Naive thymus-derived CD4-positive, alpha-beta T cell (primary cell): Measurements from ENCODE around the gene CIAO1. TPM values are rescaled to one million over a fixed set of nuclear protein-coding genes. Genes with fewer than 3 reads are reported as not detected.

Experiments
- ATAC-seq: fragments of 150-1000 bp; cut with Tn5 transposase; 2 replicates; pipeline ENCODE4 v1.10.0; 2021; ENCODE audit warnings: mild to moderate bottlenecking, moderate library complexity
- CTCF ChIA-PET: fragments of 350-600 bp; sonication (Branson Sonifier 250); formaldehyde crosslinking; loops from one replicate; lab custom pipeline; 2021; ENCODE audit warnings: antibody characterized with exemption; lab: Charles Lee
- POLR2A ChIA-PET: fragments of 350-600 bp; sonication (Branson Sonifier 250); formaldehyde crosslinking; loops from one replicate; lab custom pipeline; 2021; ENCODE audit warnings: antibody characterized with exemption, inconsistent platforms; lab: Charles Lee
- DNase-seq, 9 donors: peaks; one replicate each; pipeline versions ENCODE4 v3.0.0 to v3.0.0-alpha.2; 2020 to 2022; ENCODE audit warnings: mixed read lengths in 1 of 9
- H3K27ac ChIP-seq: one replicate; pipeline ENCODE4 v1.7.0; 2013; ENCODE audit warnings: mild to moderate bottlenecking, low read depth, low read length, moderate library complexity
- H3K27me3 ChIP-seq, 2 donors: one replicate each; pipeline ENCODE4 v1.7.0; 2013; ENCODE audit warnings: low read length in 2 of 2, mild to moderate bottlenecking in 2 of 2, moderate library complexity in 2 of 2; ENCODE audit not compliant: control insufficient read depth in 2 of 2, insufficient read depth in 2 of 2
- H3K36me3 ChIP-seq, 3 experiments: 1 replicate in 2 of 3; 2 replicates in 1 of 3; pipeline ENCODE4 v1.7.0; 2013; ENCODE audit warnings: low read length in 3 of 3, mild to moderate bottlenecking in 3 of 3, moderate library complexity in 1 of 3; ENCODE audit not compliant: insufficient read depth in 3 of 3, control insufficient read depth in 2 of 3
- H3K4me1 ChIP-seq, 2 donors: one replicate each; pipeline ENCODE4 v1.7.0; 2013; ENCODE audit warnings: low read length in 2 of 2, mild to moderate bottlenecking in 2 of 2, moderate library complexity in 1 of 2; ENCODE audit not compliant: control insufficient read depth in 2 of 2, insufficient read depth in 2 of 2
- H3K4me3 ChIP-seq: 2 replicates; pipeline ENCODE4 v1.7.0; 2013; ENCODE audit warnings: mild to moderate bottlenecking, low read length
- H3K9me3 ChIP-seq, 3 experiments: 1 replicate in 2 of 3; 2 replicates in 1 of 3; pipeline ENCODE4 v1.7.0; 2013; ENCODE audit warnings: low read length in 3 of 3; ENCODE audit not compliant: control insufficient read depth in 2 of 3
- H3K27ac Mint-ChIP-seq, 9 donors: one replicate each; pipeline ENCODE4 v1.8.0; 2020 to 2022; ENCODE audit warnings: mixed read lengths in 9 of 9, mild to moderate bottlenecking in 8 of 9, moderate library complexity in 5 of 9, inconsistent platforms in 2 of 9
- H3K27me3 Mint-ChIP-seq, 5 donors: one replicate each; pipeline ENCODE4 v1.8.0; 2021 to 2022; ENCODE audit warnings: mixed read lengths in 5 of 5, mild to moderate bottlenecking in 1 of 5
- H3K36me3 Mint-ChIP-seq, 5 donors: one replicate each; pipeline ENCODE4 v1.8.0; 2020 to 2022; ENCODE audit warnings: mixed read lengths in 5 of 5, mild to moderate bottlenecking in 3 of 5, inconsistent platforms in 1 of 5
- H3K4me1 Mint-ChIP-seq, 7 donors: one replicate each; pipeline ENCODE4 v1.8.0; 2020 to 2022; ENCODE audit warnings: mixed read lengths in 7 of 7, mild to moderate bottlenecking in 3 of 7, inconsistent platforms in 1 of 7
- H3K4me3 Mint-ChIP-seq, 10 donors: one replicate each; pipeline ENCODE4 v1.8.0; 2020 to 2022; ENCODE audit warnings: mild to moderate bottlenecking in 10 of 10, mixed read lengths in 10 of 10, moderate library complexity in 6 of 10, inconsistent platforms in 2 of 10
- H3K9me3 Mint-ChIP-seq, 11 donors: one replicate each; pipeline ENCODE4 v1.8.0; 2020 to 2022; ENCODE audit warnings: mixed read lengths in 11 of 11, mild to moderate bottlenecking in 4 of 11, inconsistent platforms in 1 of 11, moderate library complexity in 1 of 11
- intact Hi-C, 2 donors: fragments of 100-400 bp; cut with micrococcal nuclease; formaldehyde crosslinking; loops; one replicate each; pipeline ENCODE4 v1.15.1; 2023
- polyA plus RNA-seq, 2 donors: library from polyadenylated mRNA; unstranded; fragments of 300-500 nt; fragmentation: Illumina TruSeq; gene quantifications; one replicate each; pipeline ENCODE4 v1.2.3, GENCODE V29; 2021
- total RNA-seq, 6 experiments: library from RNA in 5 of 6; stranded (reverse) in 5 of 6; gene quantifications; 1 replicate in 5 of 6; 2 replicates in 1 of 6; pipeline ENCODE4 v1.2.3 and lab custom pipeline; 2021 to 2026

CIAO1 gene
- total and polyA plus RNA-seq, 7 experiments from 2014 or later: 62.1 to 115 (median 84.4) TPM

GRCh38 chr2:96296925-96297324, 30.9 kb downstream of the CIAO1 start:
- no peak overlapping the region for H3K4me3 Mint-ChIP-seq
- CTCF ChIA-PET: no interaction called here

GRCh38 chr2:96301865-96302264, 35.8 kb downstream of the CIAO1 start:
- intact Hi-C loops: no loop called here
- no peak overlapping the region for H3K4me3 ChIP-seq
- POLR2A ChIA-PET: interaction anchor here (1.4 to 2.0 kb wide), 2 partner anchors 8 to 10 kb away, joined by 4 read pairs; no protein-coding TSS in a partner anchor

More at GRCh38 chr2:96296925-96297324, 30.9 kb downstream of the CIAO1 start:
- no peaks in the 10 kb centered on the region for H3K9me3 ChIP-seq
- intact Hi-C loops: no loop called here
- POLR2A ChIA-PET: interaction anchor here (1.6 kb wide), 1 partner anchor 9 kb away, joined by 3 read pairs; the partner anchor contains the start of gene SNRNP200
- no peak overlapping the region for H3K27ac Mint-ChIP-seq
- no peak overlapping the region for H3K27ac ChIP-seq
- H3K36me3 ChIP-seq: peaks cover 61 to 100% (median 80%) of the 10 kb centered on the region in 3 experiments
- H3K36me3 Mint-ChIP-seq: peaks cover 31 to 65% (median 49%) of the 10 kb centered on the region in 5 donors
- H3K4me1 Mint-ChIP-seq: peaks cover 10 to 27% (median 25%) of the 10 kb centered on the region in 7 donors
- no peaks in the 10 kb centered on the region for H3K27me3 ChIP-seq
- no peak for ATAC-seq
- H3K9me3 Mint-ChIP-seq: no peaks in the 10 kb centered on the region
- no peak overlapping the region for H3K4me3 ChIP-seq
- no peaks in the 10 kb centered on the region for H3K27me3 Mint-ChIP-seq
- peaks cover 1 to 11% of the 10 kb centered on the region in 2 donors for H3K4me1 ChIP-seq
- DNase-seq: no peak

GRCh38 chr2:96304606-96305005, 38.6 kb downstream of the CIAO1 start:
- H3K27me3 Mint-ChIP-seq: no peaks in the 10 kb centered on the region
- H3K9me3 ChIP-seq: no peaks in the 10 kb centered on the region
- CTCF ChIA-PET: interaction anchor here (0.6 to 1.2 kb wide), 4 partner anchors 16 to 204 kb away, joined by 3 to 5 read pairs (median 3); no protein-coding TSS in a partner anchor
- DNase-seq (no peak), ATAC-seq (no peak)
- peak overlapping the region; percentile 85 for H3K4me3 ChIP-seq
- peaks cover 30 to 41% of the 10 kb centered on the region in 2 donors for H3K4me1 ChIP-seq
- peaks cover 42 to 60% (median 56%) of the 10 kb centered on the region in 7 donors for H3K4me1 Mint-ChIP-seq
- POLR2A ChIA-PET: interaction anchor here (0.6 to 2.7 kb wide), 16 partner anchors 11 to 232 kb away, joined by 3 to 16 read pairs (median 4); partner anchors contain the start of genes ARID5A, CIAO1, ITPRIPL1 and NCAPH
- peak overlapping the region; percentile 94 for H3K27ac ChIP-seq
- peaks cover 30 to 43% (median 40%) of the 10 kb centered on the region in 3 experiments for H3K36me3 ChIP-seq
- H3K9me3 Mint-ChIP-seq: peaks cover 0 to 5% (median 0%) of the 10 kb centered on the region in 11 donors
- intact Hi-C loops: loop anchor here (1.0 to 5.0 kb wide), 14 partner anchors 11 to 512 kb away; partner anchors contain the start of genes CIAO1 (in 2 of the 2), LMAN2L (in 2 of the 2), NCAPH (in 2 of the 2) and STARD7 (in 2 of the 2)
- H3K27ac Mint-ChIP-seq: peak overlapping the region; percentile 97 to 100 (median 99)
- no peaks in the 10 kb centered on the region for H3K27me3 ChIP-seq
- peaks cover 19 to 41% (median 33%) of the 10 kb centered on the region in 5 donors for H3K36me3 Mint-ChIP-seq
- H3K4me3 Mint-ChIP-seq: peak overlapping the region; percentile 94 to 100 (median 99)

More at GRCh38 chr2:96301865-96302264, 35.8 kb downstream of the CIAO1 start:
- peak overlapping the region; percentile 14 for H3K27ac ChIP-seq
- no peaks in the 10 kb centered on the region for H3K27me3 ChIP-seq
- no peak for DNase-seq
- Mint-ChIP-seq H3K4me1 (peaks cover 47 to 74% (median 69%) of the 10 kb centered on the region in 7 donors), H3K4me3 (peak overlapping the region in 3 of 10 donors; percentile 23 to 50 (median 29)), H3K27me3 (no peaks in the 10 kb centered on the region), H3K36me3 (peaks cover 33 to 64% (median 50%) of the 10 kb centered on the region in 5 donors), H3K9me3 (peaks cover 0 to 3% (median 0%) of the 10 kb centered on the region in 11 donors), H3K27ac (peak overlapping the region in 4 of 9 donors; percentile 24 to 81 (median 40))
- peaks cover 52 to 70% (median 67%) of the 10 kb centered on the region in 3 experiments for H3K36me3 ChIP-seq
- CTCF ChIA-PET: no interaction called here
- H3K4me1 ChIP-seq: peaks cover 30 to 41% of the 10 kb centered on the region in 2 donors
- no peaks in the 10 kb centered on the region for H3K9me3 ChIP-seq
- no peak for ATAC-seq

- peaks cover 30 to 41% of the 10 kb centered on the region in 2 donors for H3K4me1 ChIP-seq
- CTCF ChIA-PET: interaction anchor here (0.5 to 1.2 kb wide), 7 partner anchors 15 to 233 kb away, joined by 3 to 5 read pairs (median 3); no protein-coding TSS in a partner anchor
Observed at GRCh38 chr2:96305091-96305978, 39.3 kb downstream of the CIAO1 start, which contains the start of gene SNRNP200. Gene SNRNP200 (minus strand): TSS chr2:96305546. CDS start chr2:96305437, 109 bp downstream.

GRCh38 chr2:96305979-96306308, 39.9 kb downstream of the CIAO1 start:
- Histone ChIP-seq H3K36me3 (peaks cover 24 to 34% (median 26%) of the 10 kb centered on the region in 3 experiments), H3K4me3 (peak overlapping the region; percentile 85), H3K27me3 (no peaks in the 10 kb centered on the region), H3K4me1 (peaks cover 30 to 40% of the 10 kb centered on the region in 2 donors), H3K9me3 (no peaks in the 10 kb centered on the region), H3K27ac (peak overlapping the region; percentile 94)
- H3K27ac Mint-ChIP-seq: peak overlapping the region; percentile 97 to 100 (median 99)
- H3K27me3 Mint-ChIP-seq: no peaks in the 10 kb centered on the region
- ChIA-PET POLR2A (interaction anchor here (0.6 to 2.7 kb wide), 15 partner anchors 10 to 498 kb away, joined by 3 to 16 read pairs (median 5); partner anchors contain the start of genes ARID5A, CIAO1, ITPRIPL1 and NCAPH), CTCF (interaction anchor here (0.5 to 1.2 kb wide), 5 partner anchors 15 to 232 kb away, joined by 3 to 5 read pairs (median 3); no protein-coding TSS in a partner anchor)
- no peak for ATAC-seq
- DNase-seq: no peak
- H3K9me3 Mint-ChIP-seq: peaks cover 0 to 5% (median 0%) of the 10 kb centered on the region in 11 donors
- intact Hi-C loops: loop anchor here (1.0 to 5.0 kb wide), 14 partner anchors 9 to 510 kb away; partner anchors contain the start of genes CIAO1 (in 2 of the 2), LMAN2L (in 2 of the 2), NCAPH (in 2 of the 2) and STARD7 (in 2 of the 2)
- H3K4me1 Mint-ChIP-seq: peaks cover 41 to 59% (median 55%) of the 10 kb centered on the region in 7 donors
- H3K36me3 Mint-ChIP-seq: peaks cover 16 to 39% (median 33%) of the 10 kb centered on the region in 5 donors
- peak overlapping the region; percentile 94 to 100 (median 99) for H3K4me3 Mint-ChIP-seq

More at GRCh38 chr2:96305091-96305978, 39.3 kb downstream of the CIAO1 start, which contains the start of gene SNRNP200:
- Mint-ChIP-seq H3K4me3 (peak within 1 kb of the TSS; percentile 94 to 100 (median 99)), H3K36me3 (peaks cover 18 to 41% (median 33%) of the 10 kb centered on the region in 5 donors), H3K4me1 (peaks cover 41 to 61% (median 58%) of the 10 kb centered on the region in 7 donors), H3K9me3 (peaks cover 0 to 5% (median 0%) of the 10 kb centered on the region in 11 donors), H3K27me3 (no peaks in the 10 kb centered on the region), H3K27ac (peak within 1 kb of the TSS; percentile 97 to 100 (median 99))
- POLR2A ChIA-PET: interaction anchor here (0.6 to 2.7 kb wide), 20 partner anchors 9 to 498 kb away, joined by 3 to 16 read pairs (median 4); partner anchors contain the start of genes ARID5A, CIAO1, ITPRIPL1 and NCAPH
- ATAC-seq (peak; percentile 96), DNase-seq (peak; percentile 77 to 92 (median 90))
- Histone ChIP-seq H3K36me3 (peaks cover 25 to 36% (median 32%) of the 10 kb centered on the region in 3 experiments), H3K27ac (peak within 1 kb of the TSS; percentile 94), H3K4me3 (peak within 1 kb of the TSS; percentile 85), H3K9me3 (no peaks in the 10 kb centered on the region), H3K27me3 (no peaks in the 10 kb centered on the region)
- intact Hi-C loops: loop anchor here (1.0 to 5.0 kb wide), 14 partner anchors 10 to 511 kb away; partner anchors contain the start of genes CIAO1 (in 2 of the 2), LMAN2L (in 2 of the 2), NCAPH (in 2 of the 2) and STARD7 (in 2 of the 2)
